ENCODE results near the gene SLC9A7. TPM values are rescaled to one million over a fixed set of nuclear protein-coding genes. Genes with fewer than 3 reads are reported as not detected.

Gene SLC9A7
- total and polyA plus RNA-seq, 2 of the 13 experiments (the other 11 are each of a cell fraction or from before 2014, with no cell fraction given) = 5.8 to 7.2 TPM

DNA sequence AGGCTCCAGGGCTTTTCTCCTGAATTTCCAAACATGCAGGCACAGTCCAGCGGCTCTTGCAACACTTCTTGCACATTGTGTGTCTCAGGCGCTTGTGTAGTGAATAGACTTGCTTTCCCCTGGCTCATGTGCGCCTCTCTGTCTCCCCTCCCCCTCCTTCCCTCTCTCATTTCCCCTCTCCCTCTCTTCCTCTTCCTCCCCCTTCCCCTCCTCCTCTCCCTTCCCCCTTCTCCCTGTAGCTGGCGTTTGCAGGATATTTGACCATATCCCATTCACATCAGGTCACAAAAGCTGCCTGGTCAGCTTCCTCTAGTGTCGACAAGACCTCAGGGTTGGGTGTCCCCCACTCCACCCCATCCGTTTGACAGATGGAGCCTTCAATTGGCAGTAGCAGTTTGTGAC is 182.9 kb downstream of the SLC9A7 start:
- ChIA-PET CTCF (ENCODE audit: low intra/inter-chr PET ratio, low total read pairs) (no interaction called here), POLR2A (no interaction called here)
- Histone ChIP-seq H3K9ac (ENCODE audit: insufficient read depth, low read depth, low read length) (peak overlapping the region; percentile 54), H3K9me3 (ENCODE audit: low read length) (no peaks in the 10 kb centered on the region), H3K4me3 (replicated peaks in 1 of 3; ENCODE audit: insufficient read depth in 1 of 3, low read depth in 2 of 3, low read length in 3 of 3) (peak overlapping the region; percentile 54 to 80 (median 74)), H2AFZ (ENCODE audit: low read length) (no peak overlapping the region), H3K27ac (ENCODE audit: extremely low read length, insufficient read depth, low read length) (peak overlapping the region; percentile 46), H4K20me1 (ENCODE audit: insufficient read depth, low read length) (no peaks in the 10 kb centered on the region), H3K36me3 (replicated peaks in 1 of 2; ENCODE audit: control insufficient read depth in 1 of 2, insufficient read depth in 2 of 2, low read length in 2 of 2) (no peaks in the 10 kb centered on the region; a peak in 1 of 5 replicates), H3K79me2 (ENCODE audit: insufficient read depth, low read length) (peaks cover 18% of the 10 kb centered on the region), H3K27me3 (ENCODE audit: control insufficient read depth in 1 of 2, insufficient read depth in 2 of 2, low read length in 2 of 2) (no peaks in the 10 kb centered on the region), H3K4me1 (ENCODE audit: insufficient read depth, low read length) (peaks cover 53% of the 10 kb centered on the region), H3K4me2 (ENCODE audit: low read depth, low read length) (peak overlapping the region; percentile 82)
- in situ Hi-C loops (cut with HindIII; ENCODE audit: extremely low pct_ligation_motif_present, low pct_unique_long_range_greater_than_20kb) = no loop called here
- intact Hi-C loops (cut with micrococcal nuclease; ENCODE audit: unreplicated experiment) = no loop called here
- DNase-seq (ENCODE audit: low spot score) (peak; percentile 48), ATAC-seq (peak; percentile 4; the same call in 1 of the 3 replicates), FAIRE-seq (no peak)
- TSS peak; percentile 45 for BruUV-seq (replicated peaks)
- 0% methylated on average over 6 of the region's 6 CpGs for WGBS (ENCODE audit: low lambda C conversion rate)
- TF ChIP-seq, protein P1, sequence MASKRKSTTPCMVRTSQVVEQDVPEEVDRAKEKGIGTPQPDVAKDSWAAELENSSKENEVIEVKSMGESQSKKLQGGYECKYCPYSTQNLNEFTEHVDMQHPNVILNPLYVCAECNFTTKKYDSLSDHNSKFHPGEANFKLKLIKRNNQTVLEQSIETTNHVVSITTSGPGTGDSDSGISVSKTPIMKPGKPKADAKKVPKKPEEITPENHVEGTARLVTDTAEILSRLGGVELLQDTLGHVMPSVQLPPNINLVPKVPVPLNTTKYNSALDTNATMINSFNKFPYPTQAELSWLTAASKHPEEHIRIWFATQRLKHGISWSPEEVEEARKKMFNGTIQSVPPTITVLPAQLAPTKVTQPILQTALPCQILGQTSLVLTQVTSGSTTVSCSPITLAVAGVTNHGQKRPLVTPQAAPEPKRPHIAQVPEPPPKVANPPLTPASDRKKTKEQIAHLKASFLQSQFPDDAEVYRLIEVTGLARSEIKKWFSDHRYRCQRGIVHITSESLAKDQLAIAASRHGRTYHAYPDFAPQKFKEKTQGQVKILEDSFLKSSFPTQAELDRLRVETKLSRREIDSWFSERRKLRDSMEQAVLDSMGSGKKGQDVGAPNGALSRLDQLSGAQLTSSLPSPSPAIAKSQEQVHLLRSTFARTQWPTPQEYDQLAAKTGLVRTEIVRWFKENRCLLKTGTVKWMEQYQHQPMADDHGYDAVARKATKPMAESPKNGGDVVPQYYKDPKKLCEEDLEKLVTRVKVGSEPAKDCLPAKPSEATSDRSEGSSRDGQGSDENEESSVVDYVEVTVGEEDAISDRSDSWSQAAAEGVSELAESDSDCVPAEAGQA (IDR thresholded peaks at IDR 0.05; ENCODE audit: low read depth) = no peak
- TF ChIP-seq, protein P1 (CRISPR knock-in tag; IDR thresholded peaks at IDR 0.05; ENCODE audit: borderline replicate concordance) = no peak
- TF ChIP-seq, protein P2, sequence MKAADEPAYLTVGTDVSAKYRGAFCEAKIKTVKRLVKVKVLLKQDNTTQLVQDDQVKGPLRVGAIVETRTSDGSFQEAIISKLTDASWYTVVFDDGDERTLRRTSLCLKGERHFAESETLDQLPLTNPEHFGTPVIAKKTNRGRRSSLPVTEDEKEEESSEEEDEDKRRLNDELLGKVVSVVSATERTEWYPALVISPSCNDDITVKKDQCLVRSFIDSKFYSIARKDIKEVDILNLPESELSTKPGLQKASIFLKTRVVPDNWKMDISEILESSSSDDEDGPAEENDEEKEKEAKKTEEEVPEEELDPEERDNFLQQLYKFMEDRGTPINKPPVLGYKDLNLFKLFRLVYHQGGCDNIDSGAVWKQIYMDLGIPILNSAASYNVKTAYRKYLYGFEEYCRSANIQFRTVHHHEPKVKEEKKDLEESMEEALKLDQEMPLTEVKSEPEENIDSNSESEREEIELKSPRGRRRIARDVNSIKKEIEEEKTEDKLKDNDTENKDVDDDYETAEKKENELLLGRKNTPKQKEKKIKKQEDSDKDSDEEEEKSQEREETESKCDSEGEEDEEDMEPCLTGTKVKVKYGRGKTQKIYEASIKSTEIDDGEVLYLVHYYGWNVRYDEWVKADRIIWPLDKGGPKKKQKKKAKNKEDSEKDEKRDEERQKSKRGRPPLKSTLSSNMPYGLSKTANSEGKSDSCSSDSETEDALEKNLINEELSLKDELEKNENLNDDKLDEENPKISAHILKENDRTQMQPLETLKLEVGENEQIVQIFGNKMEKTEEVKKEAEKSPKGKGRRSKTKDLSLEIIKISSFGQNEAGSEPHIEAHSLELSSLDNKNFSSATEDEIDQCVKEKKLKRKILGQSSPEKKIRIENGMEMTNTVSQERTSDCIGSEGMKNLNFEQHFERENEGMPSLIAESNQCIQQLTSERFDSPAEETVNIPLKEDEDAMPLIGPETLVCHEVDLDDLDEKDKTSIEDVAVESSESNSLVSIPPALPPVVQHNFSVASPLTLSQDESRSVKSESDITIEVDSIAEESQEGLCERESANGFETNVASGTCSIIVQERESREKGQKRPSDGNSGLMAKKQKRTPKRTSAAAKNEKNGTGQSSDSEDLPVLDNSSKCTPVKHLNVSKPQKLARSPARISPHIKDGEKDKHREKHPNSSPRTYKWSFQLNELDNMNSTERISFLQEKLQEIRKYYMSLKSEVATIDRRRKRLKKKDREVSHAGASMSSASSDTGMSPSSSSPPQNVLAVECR (CRISPR knock-in tag; IDR thresholded peaks at IDR 0.05; ENCODE audit: borderline replicate concordance) = 0 out of 2 replicates have a peak, but pooled peaks have one; percentile 21
- TF ChIP-seq PPARG (CRISPR knock-in tag; conservative IDR thresholded peaks at IDR 0.05) = no peak
- no peak for TF ChIP-seq SOX6 (IDR thresholded peaks at IDR 0.05)
- TF ChIP-seq SOX6 (CRISPR knock-in tag; IDR thresholded peaks at IDR 0.05) = 0 out of 2 replicates have a peak, but pooled peaks have one; percentile 13
- TF ChIP-seq, protein P3, sequence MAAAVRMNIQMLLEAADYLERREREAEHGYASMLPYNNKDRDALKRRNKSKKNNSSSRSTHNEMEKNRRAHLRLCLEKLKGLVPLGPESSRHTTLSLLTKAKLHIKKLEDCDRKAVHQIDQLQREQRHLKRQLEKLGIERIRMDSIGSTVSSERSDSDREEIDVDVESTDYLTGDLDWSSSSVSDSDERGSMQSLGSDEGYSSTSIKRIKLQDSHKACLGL (CRISPR knock-in tag; IDR thresholded peaks at IDR 0.05) = no peak
- 0 out of 2 replicates have a peak, but pooled peaks have one; percentile 23 for TF ChIP-seq YEATS4 (CRISPR knock-in tag; IDR thresholded peaks at IDR 0.05; ENCODE audit: borderline replicate concordance)
- no peak for TF ChIP-seq SUZ12 (IDR thresholded peaks at IDR 0.05; ENCODE audit: low read depth, low read length)
- TF ChIP-seq, protein P4, sequence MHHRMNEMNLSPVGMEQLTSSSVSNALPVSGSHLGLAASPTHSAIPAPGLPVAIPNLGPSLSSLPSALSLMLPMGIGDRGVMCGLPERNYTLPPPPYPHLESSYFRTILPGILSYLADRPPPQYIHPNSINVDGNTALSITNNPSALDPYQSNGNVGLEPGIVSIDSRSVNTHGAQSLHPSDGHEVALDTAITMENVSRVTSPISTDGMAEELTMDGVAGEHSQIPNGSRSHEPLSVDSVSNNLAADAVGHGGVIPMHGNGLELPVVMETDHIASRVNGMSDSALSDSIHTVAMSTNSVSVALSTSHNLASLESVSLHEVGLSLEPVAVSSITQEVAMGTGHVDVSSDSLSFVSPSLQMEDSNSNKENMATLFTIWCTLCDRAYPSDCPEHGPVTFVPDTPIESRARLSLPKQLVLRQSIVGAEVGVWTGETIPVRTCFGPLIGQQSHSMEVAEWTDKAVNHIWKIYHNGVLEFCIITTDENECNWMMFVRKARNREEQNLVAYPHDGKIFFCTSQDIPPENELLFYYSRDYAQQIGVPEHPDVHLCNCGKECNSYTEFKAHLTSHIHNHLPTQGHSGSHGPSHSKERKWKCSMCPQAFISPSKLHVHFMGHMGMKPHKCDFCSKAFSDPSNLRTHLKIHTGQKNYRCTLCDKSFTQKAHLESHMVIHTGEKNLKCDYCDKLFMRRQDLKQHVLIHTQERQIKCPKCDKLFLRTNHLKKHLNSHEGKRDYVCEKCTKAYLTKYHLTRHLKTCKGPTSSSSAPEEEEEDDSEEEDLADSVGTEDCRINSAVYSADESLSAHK (CRISPR knock-in tag; IDR thresholded peaks at IDR 0.05; ENCODE audit: borderline replicate concordance) = no peak
- TF ChIP-seq KLF11 (CRISPR knock-in tag; IDR thresholded peaks at IDR 0.05) = no peak
- TF ChIP-seq TGIF2 (CRISPR knock-in tag; IDR thresholded peaks at IDR 0.05) = 0 out of 2 replicates have a peak, but pooled peaks have one; percentile 2

All from HepG2 (cell line).